Nephron progenitor cell (in vitro differentiated cells): ENCODE data around the gene MYO9A.

ENCODE experiments used
- DNase-seq: peaks from one replicate; pipeline ENCODE4 v3.0.0; 2021
- H3K27ac Mint-ChIP-seq: 2 replicates; pipeline ENCODE4 v1.8.0; 2021; ENCODE audit warnings: mild to moderate bottlenecking, moderate library complexity, mixed read lengths
- H3K27me3 Mint-ChIP-seq: 2 replicates; pipeline ENCODE4 v1.8.0; 2021; ENCODE audit warnings: mild to moderate bottlenecking, low read depth, mixed read lengths; ENCODE audit not compliant: poor library complexity
- H3K36me3 Mint-ChIP-seq: 2 replicates; pipeline ENCODE4 v1.8.0; 2021; ENCODE audit warnings: low read depth, mixed read lengths
- H3K4me1 Mint-ChIP-seq: 2 replicates; pipeline ENCODE4 v1.8.0; 2021; ENCODE audit warnings: mixed read lengths
- H3K4me3 Mint-ChIP-seq: 2 replicates; pipeline ENCODE4 v1.8.0; 2021; ENCODE audit warnings: mild to moderate bottlenecking, moderate library complexity, mixed read lengths
- H3K9me3 Mint-ChIP-seq: 2 replicates; pipeline ENCODE4 v1.8.0; 2021; ENCODE audit warnings: mild to moderate bottlenecking, moderate library complexity, mixed read lengths
- TF ChIP-seq, protein P1 (sequence below): fragments of 200-600 bp; sonication (generic); IDR thresholded peaks from 2 replicates; pipeline ENCODE4 v1.5.0; 2021; ENCODE audit warnings: antibody characterized with exemption

The MYO9A gene, protein sequence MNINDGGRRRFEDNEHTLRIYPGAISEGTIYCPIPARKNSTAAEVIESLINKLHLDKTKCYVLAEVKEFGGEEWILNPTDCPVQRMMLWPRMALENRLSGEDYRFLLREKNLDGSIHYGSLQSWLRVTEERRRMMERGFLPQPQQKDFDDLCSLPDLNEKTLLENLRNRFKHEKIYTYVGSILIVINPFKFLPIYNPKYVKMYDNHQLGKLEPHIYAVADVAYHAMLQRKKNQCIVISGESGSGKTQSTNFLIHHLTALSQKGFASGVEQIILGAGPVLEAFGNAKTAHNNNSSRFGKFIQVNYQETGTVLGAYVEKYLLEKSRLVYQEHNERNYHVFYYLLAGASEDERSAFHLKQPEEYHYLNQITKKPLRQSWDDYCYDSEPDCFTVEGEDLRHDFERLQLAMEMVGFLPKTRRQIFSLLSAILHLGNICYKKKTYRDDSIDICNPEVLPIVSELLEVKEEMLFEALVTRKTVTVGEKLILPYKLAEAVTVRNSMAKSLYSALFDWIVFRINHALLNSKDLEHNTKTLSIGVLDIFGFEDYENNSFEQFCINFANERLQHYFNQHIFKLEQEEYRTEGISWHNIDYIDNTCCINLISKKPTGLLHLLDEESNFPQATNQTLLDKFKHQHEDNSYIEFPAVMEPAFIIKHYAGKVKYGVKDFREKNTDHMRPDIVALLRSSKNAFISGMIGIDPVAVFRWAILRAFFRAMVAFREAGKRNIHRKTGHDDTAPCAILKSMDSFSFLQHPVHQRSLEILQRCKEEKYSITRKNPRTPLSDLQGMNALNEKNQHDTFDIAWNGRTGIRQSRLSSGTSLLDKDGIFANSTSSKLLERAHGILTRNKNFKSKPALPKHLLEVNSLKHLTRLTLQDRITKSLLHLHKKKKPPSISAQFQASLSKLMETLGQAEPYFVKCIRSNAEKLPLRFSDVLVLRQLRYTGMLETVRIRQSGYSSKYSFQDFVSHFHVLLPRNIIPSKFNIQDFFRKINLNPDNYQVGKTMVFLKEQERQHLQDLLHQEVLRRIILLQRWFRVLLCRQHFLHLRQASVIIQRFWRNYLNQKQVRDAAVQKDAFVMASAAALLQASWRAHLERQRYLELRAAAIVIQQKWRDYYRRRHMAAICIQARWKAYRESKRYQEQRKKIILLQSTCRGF (N-terminal part only)

DNA sequence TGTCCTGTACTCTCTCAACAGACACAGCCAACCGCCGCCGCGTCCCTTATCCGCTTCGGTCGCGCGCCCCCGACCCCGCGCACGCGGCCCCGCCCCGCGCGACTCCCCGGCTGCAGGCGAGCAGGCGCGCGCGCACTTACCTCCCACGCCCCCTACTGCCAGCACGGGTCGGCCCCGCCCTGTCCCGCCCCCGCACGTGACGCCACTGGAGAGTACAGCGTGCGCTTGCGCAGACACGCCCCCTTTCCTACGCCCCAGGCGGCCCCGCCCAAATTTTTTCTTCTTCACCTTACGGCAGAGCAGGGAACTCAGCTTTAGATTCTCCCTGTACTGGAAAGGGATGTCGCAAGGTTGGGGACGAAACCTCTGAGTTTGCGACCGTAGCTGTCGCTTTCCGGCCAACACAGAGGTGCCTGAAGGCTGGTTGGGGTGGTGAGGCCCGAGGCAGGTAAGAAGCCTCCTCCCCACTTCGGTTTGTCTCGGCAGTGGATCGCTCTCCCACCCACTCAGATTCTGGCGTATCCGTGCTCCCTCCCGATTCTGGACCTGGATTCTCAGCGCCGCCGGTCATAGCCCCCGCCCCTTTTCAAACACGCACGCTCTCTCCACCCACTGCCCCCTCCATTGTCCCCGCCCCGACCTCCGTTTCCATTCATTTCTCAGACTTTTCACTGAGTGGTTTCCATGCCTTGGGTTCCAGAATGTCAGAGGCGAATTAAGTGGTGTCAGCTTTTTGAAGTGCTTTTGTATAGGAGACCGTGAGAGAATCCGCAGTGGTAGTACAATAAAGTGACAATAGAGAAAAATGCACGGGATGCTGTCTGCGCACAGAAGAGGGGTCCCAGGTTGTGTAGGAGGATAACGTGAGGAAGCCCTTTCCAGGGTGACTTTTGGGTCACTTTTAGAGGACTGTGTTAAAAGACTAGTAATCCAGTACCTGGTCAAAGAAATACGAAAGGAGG is at the start of gene MYO9A, which contains the start of gene SENP8:
Gene MYO9A, minus strand, starts transcription at position 134 of the 962 bp plus-strand sequence. CDS start 71,587 bp downstream, outside the sequence.
Gene SENP8, plus strand, starts transcription at position 387 of the 962 bp plus-strand sequence. CDS start 21,221 bp downstream, outside the sequence.
- H3K4me3 Mint-ChIP-seq: peak within 1 kb of the TSS; percentile 97
- no peaks in the 10 kb centered on the region for H3K9me3 Mint-ChIP-seq
- H3K27me3 Mint-ChIP-seq: peaks cover 7% of the 10 kb centered on the region
- H3K4me1 Mint-ChIP-seq: peaks cover 53% of the 10 kb centered on the region
- H3K36me3 Mint-ChIP-seq: no peaks in the 10 kb centered on the region
- TF ChIP-seq, protein P1, sequence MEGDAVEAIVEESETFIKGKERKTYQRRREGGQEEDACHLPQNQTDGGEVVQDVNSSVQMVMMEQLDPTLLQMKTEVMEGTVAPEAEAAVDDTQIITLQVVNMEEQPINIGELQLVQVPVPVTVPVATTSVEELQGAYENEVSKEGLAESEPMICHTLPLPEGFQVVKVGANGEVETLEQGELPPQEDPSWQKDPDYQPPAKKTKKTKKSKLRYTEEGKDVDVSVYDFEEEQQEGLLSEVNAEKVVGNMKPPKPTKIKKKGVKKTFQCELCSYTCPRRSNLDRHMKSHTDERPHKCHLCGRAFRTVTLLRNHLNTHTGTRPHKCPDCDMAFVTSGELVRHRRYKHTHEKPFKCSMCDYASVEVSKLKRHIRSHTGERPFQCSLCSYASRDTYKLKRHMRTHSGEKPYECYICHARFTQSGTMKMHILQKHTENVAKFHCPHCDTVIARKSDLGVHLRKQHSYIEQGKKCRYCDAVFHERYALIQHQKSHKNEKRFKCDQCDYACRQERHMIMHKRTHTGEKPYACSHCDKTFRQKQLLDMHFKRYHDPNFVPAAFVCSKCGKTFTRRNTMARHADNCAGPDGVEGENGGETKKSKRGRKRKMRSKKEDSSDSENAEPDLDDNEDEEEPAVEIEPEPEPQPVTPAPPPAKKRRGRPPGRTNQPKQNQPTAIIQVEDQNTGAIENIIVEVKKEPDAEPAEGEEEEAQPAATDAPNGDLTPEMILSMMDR: no peak
- peak; percentile 98 for DNase-seq
- peak within 1 kb of the TSS; percentile 97 for H3K27ac Mint-ChIP-seq

DNA sequence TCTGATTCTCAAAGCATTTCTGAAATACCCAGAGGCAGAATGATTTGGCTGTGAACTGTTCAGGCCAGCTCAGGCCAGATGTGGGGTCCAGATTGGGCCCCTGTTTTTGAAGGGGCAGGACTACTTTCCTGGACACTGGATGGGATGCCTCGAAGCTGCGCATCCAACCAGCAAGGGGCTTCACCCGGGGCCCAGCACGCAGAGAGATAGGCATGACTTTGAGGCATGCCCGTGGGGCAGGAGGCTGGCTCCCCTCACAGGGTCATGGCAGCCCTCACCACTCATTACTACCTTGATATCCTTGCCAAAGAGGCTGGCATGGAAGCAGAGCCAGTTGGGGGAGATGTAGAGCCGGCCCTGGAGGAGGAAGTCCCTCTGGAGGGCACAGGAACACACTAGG is 49.5 kb upstream of the MYO9A start:
- no peaks in the 10 kb centered on the region for H3K9me3 Mint-ChIP-seq
- peaks cover 29% of the 10 kb centered on the region for H3K4me1 Mint-ChIP-seq
- no peak overlapping the region for H3K4me3 Mint-ChIP-seq
- DNase-seq: no peak
- peaks cover 25% of the 10 kb centered on the region for H3K27me3 Mint-ChIP-seq
- no peak overlapping the region for H3K27ac Mint-ChIP-seq
- TF ChIP-seq, protein P1: no peak
- H3K36me3 Mint-ChIP-seq: no peaks in the 10 kb centered on the region

DNA sequence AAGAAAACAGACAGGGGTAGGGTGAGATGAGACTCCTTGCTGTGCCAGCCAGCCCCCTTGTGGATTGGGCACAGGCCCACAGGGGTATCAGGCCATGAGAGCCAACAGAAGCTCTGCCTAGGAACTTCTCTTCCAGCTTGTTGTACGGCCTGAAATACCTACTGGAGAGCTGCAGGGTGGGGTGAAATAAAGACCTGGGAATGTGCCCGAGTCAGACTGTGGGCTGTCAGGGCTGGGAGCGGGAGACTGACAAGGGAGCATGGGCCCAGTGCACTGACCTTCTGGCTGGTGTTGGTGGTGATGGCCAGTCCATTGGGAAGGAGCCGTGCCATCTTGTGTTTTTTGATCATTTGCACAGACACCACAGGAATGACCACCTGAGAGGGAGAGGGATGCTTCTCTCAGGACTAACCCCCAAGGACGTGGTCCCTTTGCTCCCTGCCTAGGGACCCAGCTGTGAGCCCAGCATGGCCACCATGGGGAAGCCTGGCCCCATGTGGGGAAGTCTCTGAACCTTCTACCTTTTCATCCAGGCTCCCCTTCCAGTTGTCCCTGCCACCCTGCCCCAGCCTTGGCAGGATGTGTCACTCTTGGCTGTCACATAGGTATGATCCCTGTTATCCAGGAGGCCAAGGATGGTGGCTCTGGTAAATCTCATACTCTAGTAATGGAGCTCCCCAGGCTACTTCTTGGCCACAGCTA is 48.9 kb upstream of the MYO9A start:
- TF ChIP-seq, protein P1: no peak
- H3K9me3 Mint-ChIP-seq: no peaks in the 10 kb centered on the region
- no peak overlapping the region for H3K4me3 Mint-ChIP-seq
- H3K27ac Mint-ChIP-seq: no peak overlapping the region
- DNase-seq: no peak
- H3K27me3 Mint-ChIP-seq: peaks cover 22% of the 10 kb centered on the region
- H3K36me3 Mint-ChIP-seq: no peaks in the 10 kb centered on the region
- H3K4me1 Mint-ChIP-seq: peaks cover 30% of the 10 kb centered on the region

DNA sequence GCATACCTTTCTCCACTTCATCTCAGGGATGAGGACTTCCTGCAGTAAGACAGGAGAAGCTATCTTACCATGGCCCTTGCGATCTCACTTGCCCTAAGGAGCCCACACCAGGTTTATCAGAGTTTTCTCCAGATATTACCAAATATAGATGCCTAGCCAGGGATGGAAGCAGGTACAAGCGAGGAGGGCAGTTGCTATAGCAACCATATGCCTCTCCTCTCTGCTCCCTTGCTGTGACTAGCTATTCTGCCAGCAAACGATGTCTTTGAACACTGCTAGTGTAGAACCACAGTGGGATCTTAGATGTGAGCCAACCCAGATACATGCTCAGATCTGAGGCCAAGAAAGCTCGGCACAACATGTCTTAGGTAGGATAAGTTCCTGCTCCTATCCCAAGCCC is 45.8 kb upstream of the MYO9A start:
- Mint-ChIP-seq H3K9me3 (no peaks in the 10 kb centered on the region), H3K27ac (no peak overlapping the region), H3K27me3 (peaks cover 22% of the 10 kb centered on the region)

More for the DNA sequence above, 45.8 kb upstream of the MYO9A start:
- Mint-ChIP-seq H3K4me3 (no peak overlapping the region), H3K4me1 (peaks cover 18% of the 10 kb centered on the region), H3K36me3 (no peaks in the 10 kb centered on the region)
- TF ChIP-seq, protein P1: no peak
- DNase-seq: no peak
